HG02870 (cell line): Measurements from ENCODE around the gene PPM1H.

ENCODE experiments used
- ATAC-seq: cut with Tn5 transposase; IDR thresholded peaks from one replicate; pipeline ENCODE4 v1.9.1; 2021; ENCODE audit warnings: mild to moderate bottlenecking, moderate library complexity; ENCODE audit not compliant: unreplicated experiment

The PPM1H gene

GRCh38 chr12:62717643-62718042 is 217.3 kb downstream of the PPM1H start:
- ATAC-seq = no peak

- no peak for ATAC-seq
These were observed 218.0 kb downstream of the PPM1H start for GRCh38 chr12:62716866-62717525.

- ATAC-seq = no peak
These were observed 218.9 kb downstream of the PPM1H start for GRCh38 chr12:62716037-62716436.

- no peak for ATAC-seq
These were observed 219.9 kb downstream of the PPM1H start for GRCh38 chr12:62714774-62715721.

GRCh38 chr12:62714181-62714773 is 220.7 kb downstream of the PPM1H start:
- ATAC-seq = no peak

GRCh38 chr12:62713723-62714122 is 221.2 kb downstream of the PPM1H start:
- ATAC-seq = no peak

- ATAC-seq = no peak
These were observed 222.0 kb downstream of the PPM1H start for GRCh38 chr12:62712681-62713573.

- ATAC-seq = no peak
These were observed 223.2 kb downstream of the PPM1H start for GRCh38 chr12:62711631-62712241.

GRCh38 chr12:62709311-62709710 is 225.6 kb downstream of the PPM1H start:
- ATAC-seq = no peak

- no peak for ATAC-seq
These were observed 227.0 kb downstream of the PPM1H start for GRCh38 chr12:62707939-62708338.

GRCh38 chr12:62705846-62706245 is 229.1 kb downstream of the PPM1H start:
- no peak for ATAC-seq

GRCh38 chr12:62703011-62703380 is 232.0 kb downstream of the PPM1H start:
- ATAC-seq = no peak

GRCh38 chr12:62701492-62701891 is 233.5 kb downstream of the PPM1H start:
- ATAC-seq = no peak

- ATAC-seq = no peak
These were observed 234.7 kb downstream of the PPM1H start for GRCh38 chr12:62700091-62700880.

- ATAC-seq = no peak
These were observed 236.2 kb downstream of the PPM1H start for GRCh38 chr12:62698701-62699101.

- ATAC-seq = no peak
These were observed 237.1 kb downstream of the PPM1H start for GRCh38 chr12:62697893-62698292.

GRCh38 chr12:62695696-62696095 is 239.3 kb downstream of the PPM1H start:
- no peak for ATAC-seq

- ATAC-seq = no peak
These were observed 240.3 kb downstream of the PPM1H start for GRCh38 chr12:62694632-62695031.

GRCh38 chr12:62694116-62694515 is 240.8 kb downstream of the PPM1H start:
- ATAC-seq = no peak
